Measurements from ENCODE around the gene DTNB.
A peak's percentile ranks its signal among the peaks of the same experiment; 100 is the strongest.

DNA sequence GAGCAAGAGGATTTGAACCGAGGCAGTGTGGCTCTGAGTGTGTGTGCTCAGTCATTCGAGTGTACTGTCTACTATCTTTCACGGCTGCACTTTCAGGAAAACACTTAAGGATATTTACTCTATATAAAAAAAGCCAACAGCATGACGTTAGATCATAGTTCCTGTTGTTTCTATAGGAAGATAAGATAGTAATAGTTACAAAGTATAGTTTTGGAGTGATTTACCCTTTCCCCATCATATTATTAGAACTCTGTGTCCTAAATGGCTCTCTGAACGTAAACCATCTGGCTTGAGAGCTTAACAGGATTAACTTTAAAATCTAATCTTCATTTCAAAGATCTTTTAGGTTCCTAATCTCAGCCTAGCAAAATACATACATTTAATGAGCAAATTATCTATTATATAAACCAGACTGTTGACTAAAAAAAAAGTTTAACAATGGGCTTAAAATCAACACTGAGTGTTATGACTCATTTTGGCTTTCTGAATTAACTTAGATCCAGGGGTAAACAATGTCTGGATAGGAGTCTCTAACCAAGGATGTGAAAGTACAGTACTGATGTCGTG is 181.3 kb downstream of the DTNB start:
- TF ChIP-seq CTCF (IDR thresholded peaks at IDR 0.05) = no peak
- no peak for TF ChIP-seq RAD21 (IDR thresholded peaks at IDR 0.05; ENCODE audit: low read length)
- TF ChIP-seq MXI1 (IDR thresholded peaks at IDR 0.05; ENCODE audit: low read depth, low read length) = no peak
- TF ChIP-seq EP300 (IDR thresholded peaks at IDR 0.05; ENCODE audit: borderline replicate concordance in 1 of 2, low read depth in 1 of 2, low read length in 1 of 2) = no peak; a peak in 1 of 4 replicates
- TF ChIP-seq EZH2phosphoT487 (IDR thresholded peaks at IDR 0.05; ENCODE audit: borderline replicate concordance, low read depth) = no peak
- peak; percentile 47; the same call in 1 of the 2 replicates for TF ChIP-seq JUND (IDR thresholded peaks at IDR 0.05)
- TF ChIP-seq NRF1 (IDR thresholded peaks at IDR 0.05; ENCODE audit: low read depth, low read length) = no peak

All from SK-N-SH (cell line).